ENCODE results near the gene TRAF1.

TRAF1 gene

DNA sequence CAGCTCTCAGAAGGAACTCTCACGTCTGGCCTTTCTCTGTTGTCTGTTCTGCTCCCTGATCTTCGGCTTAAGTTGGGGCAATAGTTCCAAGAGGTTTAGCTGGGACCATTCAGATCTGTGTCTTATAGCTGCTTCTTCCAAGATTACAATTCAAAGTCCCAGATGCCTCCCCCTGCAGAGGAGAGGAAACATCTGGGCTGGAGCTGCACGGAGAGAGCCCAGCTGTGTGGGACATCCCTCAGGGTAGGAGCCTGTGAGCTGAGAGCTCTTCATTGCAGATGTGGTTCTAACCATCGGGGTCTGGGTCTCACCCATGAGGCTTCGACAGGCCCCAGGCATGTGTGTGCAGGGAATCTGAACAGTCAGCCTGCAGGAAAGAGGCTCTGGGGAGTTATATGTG, 40.6 kb downstream of the TRAF1 start:
- DNase-seq = no peak

DNA sequence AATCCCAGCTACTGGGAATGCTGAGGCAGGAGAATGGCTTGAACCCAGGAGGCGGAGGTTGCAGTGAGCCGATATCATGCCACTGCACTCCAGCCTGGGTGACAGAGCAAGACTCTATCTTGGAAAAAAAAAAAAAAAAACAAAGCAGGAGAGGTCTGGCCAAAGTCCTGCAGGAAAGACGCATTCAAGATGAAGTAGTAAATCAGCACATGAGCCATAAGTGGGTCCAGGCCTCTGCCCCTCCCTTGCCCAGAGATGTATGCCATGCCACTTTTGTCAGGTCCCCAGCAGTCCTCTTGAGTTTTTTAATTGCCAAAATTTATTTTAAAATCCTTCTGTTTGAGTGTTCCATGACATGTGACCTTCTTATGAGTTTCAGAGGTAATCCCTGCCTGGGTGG, 41.1 kb downstream of the TRAF1 start:
- DNase-seq = no peak

DNA sequence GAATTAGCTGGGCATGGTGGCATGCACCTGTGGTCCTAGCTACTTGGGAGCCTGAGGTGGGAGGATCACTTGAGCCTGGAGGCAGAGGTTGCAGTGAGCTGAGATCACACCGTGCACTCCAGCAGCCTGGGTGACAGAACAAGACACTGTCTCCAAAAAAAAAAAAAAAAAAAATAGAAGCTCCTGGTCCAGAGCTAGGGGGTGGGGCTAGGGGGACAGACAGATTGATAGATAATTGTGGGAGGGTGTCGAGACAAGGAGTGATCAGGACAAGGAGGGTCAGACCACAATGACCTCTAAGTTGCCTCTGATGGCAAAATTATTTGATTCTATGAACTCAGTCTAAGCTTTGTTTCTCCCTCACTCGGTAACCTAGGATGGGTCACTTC, 43.0 kb downstream of the TRAF1 start:
- no peak for DNase-seq

DNA sequence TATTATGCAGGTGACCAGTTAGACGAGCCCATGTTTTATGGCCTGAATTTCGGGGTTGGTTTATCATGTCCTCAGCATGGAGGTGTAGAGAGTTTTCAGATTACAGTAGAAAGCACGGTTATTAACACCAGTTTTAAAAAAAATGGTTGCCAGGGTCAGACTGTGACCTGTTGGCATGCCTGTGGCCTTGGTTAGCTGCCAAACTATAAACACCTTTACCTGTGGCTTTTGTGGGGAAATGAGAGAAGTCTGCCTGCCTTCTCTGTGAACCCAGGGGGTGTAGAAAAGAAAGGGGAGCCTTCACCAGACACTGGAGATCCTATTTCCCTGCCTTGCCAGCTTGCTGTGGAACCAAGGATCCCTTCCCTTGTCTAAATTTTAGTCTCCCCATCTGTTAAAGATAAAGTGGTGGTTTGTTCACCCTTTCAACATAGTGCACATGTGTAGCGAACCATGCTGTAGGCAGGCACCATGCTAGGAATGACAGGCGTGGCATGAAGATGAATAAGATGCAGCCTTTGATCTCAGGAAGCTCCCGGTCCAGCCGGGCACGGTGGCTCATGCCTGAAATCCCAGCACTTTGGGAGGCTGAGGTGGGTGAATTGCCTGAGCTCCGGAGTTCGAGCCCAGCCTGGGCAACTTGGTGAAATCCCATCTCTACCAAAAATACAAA, 43.5 kb downstream of the TRAF1 start:
- no peak for DNase-seq

DNA sequence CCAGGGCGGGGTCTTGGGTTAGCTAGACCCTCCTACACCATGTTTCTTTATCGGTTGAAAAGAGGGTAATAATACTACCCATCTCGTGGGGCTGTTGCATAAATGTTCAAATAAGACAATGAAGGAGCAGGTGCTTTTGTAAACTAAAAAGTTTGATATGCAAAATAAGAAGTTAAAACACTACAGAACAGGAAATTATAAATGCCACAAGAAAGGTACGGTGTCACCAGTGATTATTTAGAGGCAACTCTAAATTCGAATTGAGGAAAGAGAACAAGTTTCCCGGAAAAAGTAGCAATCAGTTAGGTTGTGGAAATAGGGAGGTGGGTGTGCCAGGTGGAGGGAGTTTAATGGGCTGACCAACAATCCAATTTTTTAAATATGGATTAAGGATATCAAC, 47.1 kb downstream of the TRAF1 start:
- no peak for DNase-seq

DNA sequence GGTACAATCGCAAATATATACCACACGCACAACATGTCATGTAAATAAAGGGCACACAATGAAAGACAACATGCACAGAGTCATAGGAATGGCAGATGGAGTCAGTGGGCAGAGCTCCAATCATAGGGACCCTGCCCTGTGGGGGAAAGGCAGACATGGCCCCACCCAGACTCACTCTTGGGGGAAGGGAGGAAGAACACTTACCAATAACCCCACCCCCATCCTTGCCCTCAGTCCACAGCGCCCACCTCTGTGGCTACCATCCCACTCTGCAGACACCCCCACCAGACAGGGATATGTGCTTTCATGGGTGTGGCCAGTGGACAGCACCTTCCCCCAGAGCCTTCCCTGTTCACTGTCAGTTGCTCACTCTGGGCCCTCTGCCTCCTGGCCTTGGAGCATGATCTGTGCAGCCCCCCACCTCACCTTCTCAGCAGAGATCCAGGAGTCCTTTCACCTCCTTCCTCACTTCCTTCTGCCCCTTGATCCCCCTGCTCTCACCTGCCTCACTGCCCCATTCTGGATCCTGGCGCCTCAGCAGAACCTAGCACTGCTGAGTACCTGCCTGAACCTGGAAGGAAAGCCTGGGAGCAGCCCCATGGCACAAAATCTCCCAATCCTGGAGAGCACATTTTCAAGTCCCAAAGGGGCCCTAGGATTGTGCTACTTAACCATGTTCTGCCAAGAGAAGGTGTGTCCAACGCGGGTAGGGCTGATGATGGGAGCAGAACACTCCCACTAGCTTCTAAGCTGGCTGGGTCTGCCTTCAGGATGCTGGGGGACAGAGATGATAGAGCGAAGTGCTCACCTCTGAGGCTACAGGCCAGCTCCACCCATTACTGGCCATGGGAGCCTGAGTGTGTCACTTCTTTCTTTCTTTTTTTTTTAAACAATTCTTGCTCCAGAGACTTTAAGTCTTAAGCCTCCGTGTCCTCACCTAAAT, 48.1 kb downstream of the TRAF1 start:
- DNase-seq = no peak

DNA sequence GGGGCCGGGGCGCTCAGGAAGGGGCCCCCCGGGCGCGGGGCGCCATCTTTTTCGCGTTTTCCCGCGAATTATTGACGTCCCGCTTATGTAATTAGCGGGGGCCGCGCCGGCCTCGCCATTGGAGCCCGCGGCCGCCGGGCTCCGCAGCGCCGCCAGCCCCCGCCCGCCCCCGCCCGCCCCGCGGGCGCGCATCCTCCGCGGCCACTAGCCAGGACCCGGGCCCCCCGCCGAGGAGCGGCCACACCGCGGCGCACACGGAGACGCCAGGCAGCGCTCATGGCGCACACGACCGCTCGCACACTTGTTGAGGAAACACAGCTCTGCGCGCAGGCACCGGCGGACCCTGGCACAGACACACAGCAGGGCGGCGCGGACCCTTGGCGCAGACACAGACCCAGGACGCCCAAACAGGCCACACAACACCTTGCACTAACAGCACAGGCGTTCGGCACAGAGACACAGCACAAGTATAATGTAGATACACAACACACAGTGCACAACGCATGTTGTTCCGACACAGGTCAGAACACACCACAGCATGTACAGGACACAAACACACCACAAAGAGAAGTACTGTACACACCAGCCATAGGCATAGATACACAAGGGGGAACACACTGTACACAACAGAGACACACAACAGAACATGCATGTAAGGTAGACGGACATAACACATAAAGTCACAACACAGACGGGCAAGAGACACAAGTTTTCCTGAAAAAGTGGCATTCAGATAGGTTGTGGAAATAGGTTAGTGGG, 49.1 kb downstream of the TRAF1 start:
- DNase-seq = peak; percentile 75 to 77

DNA sequence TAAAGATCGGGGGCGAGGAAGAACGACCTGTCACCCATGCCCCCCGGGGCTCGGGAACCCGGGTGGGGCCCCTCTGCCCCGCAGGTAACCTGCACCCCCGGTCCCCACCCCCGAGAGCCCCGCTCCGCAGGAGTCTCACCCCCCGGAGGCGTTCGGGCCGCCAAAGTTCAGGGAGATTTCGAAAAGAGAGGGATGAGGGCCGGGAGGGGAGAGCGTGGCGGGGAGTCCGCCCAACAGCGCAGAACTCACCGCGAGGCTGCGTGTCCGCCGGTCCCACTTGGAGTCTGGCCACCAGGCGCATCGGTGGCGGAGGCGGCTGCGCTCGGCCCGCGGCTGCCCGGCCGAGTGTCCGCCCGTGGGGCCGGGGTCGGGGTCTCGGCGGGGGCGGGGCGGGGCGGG, 49.8 kb downstream of the TRAF1 start, which contains the start of gene PHF19:
TSS of gene PHF19 (minus strand) at position 347 of the 399 bp plus-strand sequence. CDS start 2,447 bp downstream, outside the sequence.
- DNase-seq = no peak

DNA sequence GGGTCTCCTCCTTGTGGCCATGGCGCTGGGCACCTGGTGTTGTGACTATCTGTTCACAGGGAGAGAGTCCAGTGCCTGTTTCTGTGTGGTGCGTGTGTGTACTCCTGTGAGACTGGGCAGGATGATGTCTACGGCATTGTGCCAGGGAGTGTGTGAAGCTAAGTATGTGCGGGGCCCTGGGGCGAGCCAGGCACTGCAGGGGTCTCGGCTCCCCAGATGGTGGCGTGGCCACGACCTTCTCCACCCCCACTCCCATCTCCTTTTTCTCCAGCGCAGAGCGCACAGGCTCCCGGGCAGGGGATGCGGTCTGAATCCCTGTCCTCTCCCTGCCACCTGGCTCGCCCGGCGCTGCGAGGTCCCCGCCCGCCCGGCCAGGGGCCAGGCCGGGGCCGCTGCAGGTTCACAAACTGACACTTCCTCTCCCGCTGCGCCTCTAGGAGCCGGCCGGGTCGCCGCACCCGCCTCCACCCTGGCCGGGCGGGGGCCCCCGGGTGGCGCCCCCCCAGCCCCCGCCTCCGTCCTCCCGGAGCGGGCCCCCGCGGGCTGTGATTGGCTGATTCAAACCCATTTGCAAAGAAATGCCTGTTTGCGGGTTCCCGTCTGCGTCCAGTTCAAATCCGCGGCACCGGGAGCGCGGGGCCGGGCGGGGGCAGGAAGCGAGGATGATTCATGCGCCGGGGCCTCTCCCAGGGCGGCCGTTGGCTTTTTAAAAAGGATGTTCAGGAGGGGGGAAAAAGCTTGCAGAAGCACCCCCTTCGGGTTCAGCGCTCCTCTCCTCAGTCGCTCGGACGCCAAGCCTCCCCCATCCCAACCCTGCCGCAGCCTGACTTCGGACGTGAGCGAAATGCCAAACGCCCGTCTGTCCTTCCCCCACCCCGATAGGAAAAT, 50.4 kb downstream of the TRAF1 start:
- peak; percentile 82 to 83 for DNase-seq

DNA sequence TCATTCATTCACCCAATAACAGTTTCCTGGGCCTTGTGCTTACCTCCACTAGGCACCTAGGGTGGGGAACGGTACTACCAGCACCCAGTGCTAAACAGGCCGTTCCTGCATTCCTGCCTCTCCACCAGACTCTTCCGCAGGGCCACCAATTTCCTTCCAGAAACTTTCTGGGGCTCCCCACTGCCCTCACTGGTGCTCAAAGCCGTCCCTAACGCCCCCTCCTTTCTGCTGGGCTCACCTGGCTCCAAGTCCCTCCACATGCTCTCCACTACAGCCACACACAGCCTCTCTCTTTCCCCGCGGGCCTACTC, 51.0 kb downstream of the TRAF1 start:
- no peak for DNase-seq

DNA sequence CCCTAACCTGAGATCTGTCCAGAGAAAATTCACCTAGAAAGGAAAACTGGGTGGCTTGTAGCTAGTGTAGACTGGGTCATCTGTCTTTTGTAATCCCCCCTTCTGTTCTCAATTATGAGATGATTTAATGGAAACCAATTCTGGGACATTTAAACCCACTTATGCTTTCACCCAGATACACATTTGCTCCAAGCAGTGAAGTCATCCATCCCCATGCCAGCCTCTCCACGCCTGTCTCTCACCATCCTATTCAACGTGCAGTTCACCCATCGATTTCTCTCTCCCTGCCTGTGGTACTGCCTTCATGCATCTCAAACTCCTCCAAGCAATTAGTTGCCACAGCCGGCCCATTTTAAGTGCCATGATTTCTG, 51.4 kb downstream of the TRAF1 start:
- no peak for DNase-seq

DNA sequence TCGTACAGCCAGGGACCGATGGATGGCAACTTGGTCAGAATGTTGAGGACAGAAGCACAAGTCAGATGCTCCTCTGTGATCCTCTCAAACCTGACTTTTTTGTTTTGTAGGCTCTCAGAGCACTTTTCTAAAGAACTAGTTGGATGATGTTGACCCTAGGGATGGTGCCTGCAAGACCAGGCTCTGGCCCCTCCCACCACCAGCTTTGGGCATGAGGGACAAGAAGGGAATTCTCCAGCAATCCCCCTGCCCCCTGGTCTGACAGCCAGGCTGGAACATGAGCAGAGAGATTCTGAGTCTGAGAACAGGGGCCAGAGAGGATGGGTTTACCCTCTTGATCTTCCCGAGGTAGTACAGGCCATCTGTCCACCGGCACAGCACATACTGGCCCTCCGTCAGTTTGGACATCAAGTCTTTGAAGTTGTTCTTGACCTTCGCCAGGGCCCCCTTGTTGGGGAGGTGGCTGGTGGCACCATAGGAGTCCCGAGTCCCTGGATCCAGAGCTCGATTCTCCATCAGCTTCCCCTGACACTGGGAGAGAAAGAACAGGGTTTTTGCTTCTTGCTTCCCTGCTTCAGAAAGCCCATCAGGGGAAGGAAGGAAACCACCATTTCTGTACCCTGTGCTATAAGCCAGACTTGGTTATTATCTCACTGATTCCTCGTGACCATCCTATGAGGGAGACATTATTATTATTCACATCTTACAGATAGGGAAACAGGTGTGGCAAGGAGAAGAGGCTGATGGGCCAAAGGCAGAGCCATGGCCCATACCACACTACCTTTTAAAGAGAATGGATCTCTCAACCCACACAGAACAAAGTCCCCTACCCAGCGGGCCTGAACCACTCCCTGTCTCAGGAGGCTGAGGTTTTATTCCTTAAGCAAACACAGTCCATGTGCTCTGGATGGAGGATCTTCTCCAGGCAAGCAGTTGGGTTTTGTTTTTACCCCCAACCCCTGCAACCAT, 52.1 kb downstream of the TRAF1 start:
- DNase-seq = no peak

DNA sequence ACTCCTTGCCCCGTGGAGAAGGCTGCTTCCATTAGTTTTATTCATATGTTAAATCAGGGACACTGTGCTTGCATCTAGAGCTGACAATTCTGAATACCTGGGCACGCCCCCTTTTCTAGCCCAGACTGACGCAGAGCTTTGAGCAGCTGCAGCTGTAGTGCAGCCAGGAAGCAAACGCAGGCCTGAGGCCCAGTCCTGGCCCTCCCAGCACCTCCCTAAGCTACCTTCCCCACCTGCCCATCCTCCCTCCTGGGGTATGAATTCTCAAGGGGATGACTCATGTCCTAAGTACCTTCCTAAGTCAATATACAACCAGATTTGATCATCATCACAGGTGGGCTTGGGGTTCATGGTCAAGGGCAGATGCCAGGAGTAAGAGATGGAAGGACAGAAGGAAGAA, 53.1 kb downstream of the TRAF1 start:
- DNase-seq = no peak

DNA sequence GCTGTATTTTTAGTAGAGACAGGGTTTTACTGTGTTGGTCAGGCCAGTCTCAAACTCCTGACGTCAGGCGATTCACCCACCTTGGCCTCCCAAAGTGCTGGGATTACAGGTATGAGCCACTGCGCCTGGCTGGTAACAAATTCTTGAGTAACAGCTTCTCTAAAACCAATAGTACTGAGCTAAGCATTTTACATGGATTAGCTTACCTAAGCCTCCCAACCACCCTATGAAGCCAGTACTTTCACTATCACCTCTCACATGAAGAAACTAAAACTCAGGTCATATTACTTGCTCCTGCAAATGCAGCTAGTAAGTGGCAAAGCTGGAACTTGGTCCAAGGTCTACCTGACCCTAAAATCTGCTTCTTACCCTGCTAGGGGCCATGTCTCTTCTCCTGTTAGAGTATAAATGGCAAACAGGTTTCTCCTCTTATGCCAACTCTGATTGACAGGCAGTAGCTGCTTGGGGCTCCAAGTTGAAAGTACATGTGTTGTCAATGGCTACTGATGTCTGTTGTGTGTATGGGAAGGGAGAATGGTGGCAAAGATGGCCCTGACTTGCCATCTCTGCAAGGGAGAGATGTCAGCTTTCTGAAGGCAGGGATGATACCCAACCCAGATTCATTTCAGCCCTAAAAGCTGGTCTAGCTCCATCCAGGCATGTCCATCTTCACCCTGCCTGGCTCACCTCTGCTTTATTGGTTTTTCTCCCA, 53.6 kb downstream of the TRAF1 start:
- DNase-seq = no peak

DNA sequence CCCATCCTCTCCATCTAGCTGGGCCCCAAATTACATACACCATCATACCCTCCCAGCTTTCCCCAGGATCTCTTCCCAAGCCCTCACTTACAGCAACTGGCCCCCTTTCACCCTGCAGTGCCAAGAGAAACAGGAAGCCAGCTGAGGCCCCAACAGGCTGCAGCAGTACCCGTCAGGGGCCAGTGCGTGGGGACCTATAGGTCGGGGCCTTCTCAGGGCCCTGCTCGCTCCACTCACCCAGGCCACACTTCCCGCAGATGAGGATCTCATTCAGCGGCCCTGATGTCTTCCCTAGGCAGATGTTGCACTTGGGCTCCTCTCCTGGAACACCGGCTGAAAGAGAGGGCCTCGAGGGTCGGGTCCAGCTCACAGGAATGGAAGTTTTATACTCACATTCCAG, 56.4 kb downstream of the TRAF1 start:
- DNase-seq = no peak

DNA sequence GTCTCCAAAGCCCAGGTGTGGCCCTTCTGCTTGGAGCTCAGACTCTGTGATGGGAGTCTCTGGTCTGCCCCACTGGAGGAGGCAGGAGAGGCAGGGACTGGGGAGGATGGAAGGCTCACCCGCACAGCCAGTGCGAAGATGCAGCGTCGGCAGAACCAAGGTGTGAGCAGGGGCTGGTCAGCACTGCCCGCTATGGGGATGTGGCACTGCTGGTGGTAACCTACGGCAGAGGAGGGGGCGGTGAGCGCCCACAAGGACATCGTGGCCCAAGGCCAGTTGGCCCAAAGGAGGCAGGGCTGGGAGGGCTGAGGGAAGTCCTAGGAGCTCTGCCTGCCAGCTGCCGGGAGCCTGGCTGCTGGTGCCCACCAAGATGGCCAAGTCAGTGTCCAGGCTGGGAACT, 56.9 kb downstream of the TRAF1 start:
- DNase-seq = no peak

DNA sequence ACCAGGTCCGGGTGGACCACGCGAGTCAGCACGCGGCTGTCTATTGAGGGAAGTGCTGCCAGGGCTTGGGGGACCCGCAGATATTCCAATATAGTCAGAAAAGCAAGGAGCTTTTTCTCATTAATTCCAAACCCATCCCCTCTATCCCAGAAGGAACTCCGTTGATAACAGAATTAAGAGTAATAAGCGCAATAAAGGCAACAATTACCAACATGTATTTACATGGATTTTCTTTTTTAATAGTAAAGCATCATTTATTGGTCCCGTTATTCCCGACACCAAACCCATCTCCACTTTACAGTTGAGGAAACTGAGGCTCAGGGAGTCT, 57.3 kb downstream of the TRAF1 start:
- no peak for DNase-seq

DNA sequence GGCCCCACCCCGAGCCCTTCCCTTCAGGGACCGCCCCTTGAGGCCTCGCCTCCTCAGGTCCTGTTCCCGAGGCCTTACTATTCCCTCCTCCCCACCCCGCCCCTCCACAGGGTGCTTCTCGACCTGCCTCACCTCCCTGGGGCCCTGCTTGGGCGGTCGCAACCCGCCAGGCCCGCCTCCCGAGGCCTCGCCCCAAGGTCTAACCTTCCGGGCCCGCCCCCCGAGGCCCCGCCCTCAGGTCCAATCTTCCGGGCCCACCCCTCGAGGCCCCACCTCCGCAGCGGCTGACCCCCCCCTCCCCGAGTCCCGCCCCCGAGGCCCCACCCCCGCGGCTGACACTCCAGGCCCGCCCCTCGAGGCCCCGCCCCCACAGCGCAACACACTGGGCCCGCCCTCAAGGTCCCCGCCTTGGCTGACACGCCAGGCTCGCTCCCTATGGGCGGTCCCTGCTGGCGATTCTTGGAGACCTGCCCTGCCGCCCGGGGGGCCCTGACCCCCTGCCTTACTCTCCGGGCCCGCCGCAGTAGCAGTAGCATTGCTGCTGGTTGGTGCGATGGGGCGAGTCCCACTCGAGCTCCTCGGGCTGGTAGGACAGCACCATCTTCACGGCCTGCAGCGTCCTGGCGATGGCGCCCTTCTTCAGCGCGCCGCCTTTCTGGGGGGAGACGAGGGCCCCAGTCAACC, 57.8 kb downstream of the TRAF1 start:
- peak; percentile 97 for DNase-seq

DNA sequence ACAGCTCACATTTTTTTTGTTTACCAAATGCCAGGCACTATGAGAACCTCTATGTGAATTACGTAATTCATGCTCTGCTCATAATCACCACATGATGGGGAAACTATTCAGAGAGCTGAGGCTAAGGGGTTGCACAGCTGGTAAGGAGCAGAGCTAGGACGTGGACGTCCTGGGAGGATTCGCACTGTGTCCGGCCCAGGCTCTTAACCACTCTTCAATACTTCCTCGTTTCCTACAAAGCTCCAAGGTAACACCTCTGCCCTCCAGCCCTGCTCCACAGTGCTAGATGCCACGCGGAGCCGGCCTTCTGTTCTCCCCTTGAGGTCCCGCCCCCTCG, 58.3 kb downstream of the TRAF1 start:
- DNase-seq = no peak

DNA sequence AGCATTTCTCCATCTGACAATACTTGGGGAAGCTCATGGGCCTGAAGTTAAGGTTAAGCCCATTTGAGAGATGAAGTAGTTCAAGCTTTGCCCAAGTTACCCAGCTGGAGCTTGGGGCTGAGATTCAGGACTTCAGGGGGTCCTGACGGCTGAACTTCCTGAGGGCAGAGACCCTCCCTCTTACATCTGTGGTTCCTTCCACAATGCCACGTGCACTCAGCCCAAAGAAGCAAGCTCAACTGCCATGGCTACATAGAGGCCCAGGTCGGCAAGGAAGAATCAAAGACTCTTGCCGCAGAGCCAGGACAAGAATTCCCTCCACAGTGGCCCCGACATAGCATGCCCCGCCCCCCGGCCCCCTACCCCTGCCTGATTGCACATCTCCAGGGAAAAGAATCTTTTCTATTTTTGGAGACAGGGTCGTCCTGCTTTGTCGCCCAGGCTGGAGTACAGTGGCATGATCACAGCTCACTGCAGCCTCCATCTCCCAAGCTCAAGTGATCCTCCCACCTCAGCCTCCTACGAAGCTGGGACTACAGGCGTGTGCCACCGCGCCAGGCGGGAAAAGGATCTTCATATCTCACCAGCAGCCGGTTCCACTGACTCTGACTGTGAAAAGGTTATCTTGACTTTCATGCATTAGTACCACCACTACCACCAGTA, 58.8 kb downstream of the TRAF1 start:
- DNase-seq = no peak

Data from stimulated activated CD4-positive, alpha-beta T cell treated with anti-CD3 and anti-CD28 coated beads, Interleukin-2, amount 100 ng/mL, for 48 hours (primary cell).